Retinal pigment epithelial cell (primary cell): ENCODE results near the gene RPL36A.

Source experiments
- DNase-seq: peaks from one replicate; pipeline ENCODE4 v3.0.0-alpha.2; 2010; ENCODE audit warnings: low read depth
- H3K4me3 ChIP-seq: 2 replicates; pipeline ENCODE4 v1.5.1; 2011; ENCODE audit warnings: mild to moderate bottlenecking, low read length, control low read depth, moderate library complexity
- CTCF ChIP-seq: conservative IDR thresholded peaks from 2 replicates; pipeline ENCODE4 v1.5.1; 2011; ENCODE audit warnings: low read depth, low read length, control low read depth, inconsistent platforms

Gene RPL36A

GRCh38 chrX:101370888-101371504, 19.8 kb upstream of the RPL36A start:
- DNase-seq: no peak
- H3K4me3 ChIP-seq: no peak overlapping the region

GRCh38 chrX:101377547-101377946, 13.3 kb upstream of the RPL36A start:
- no peak for DNase-seq
- TF ChIP-seq CTCF: no peak
- no peak overlapping the region for H3K4me3 ChIP-seq

More at GRCh38 chrX:101370888-101371504, 19.8 kb upstream of the RPL36A start:
- TF ChIP-seq CTCF: no peak

- H3K4me3 ChIP-seq: no peak overlapping the region
- DNase-seq: no peak
- TF ChIP-seq CTCF: no peak
These were observed 7.1 kb upstream of the RPL36A start for GRCh38 chrX:101383679-101384205.

- TF ChIP-seq CTCF: no peak
- no peak for DNase-seq
- no peak overlapping the region for H3K4me3 ChIP-seq
These were observed 5.7 kb upstream of the RPL36A start for GRCh38 chrX:101385026-101385684.

GRCh38 chrX:101385795-101386541, 4.8 kb upstream of the RPL36A start, which contains the start of gene BTK:
Gene BTK (minus strand): TSS chrX:101386191. CDS start chrX:101375284, 10,907 bp downstream.
- H3K4me3 ChIP-seq: no peak within 1 kb of the TSS
- no peak for DNase-seq
- TF ChIP-seq CTCF: no peak

GRCh38 chrX:101386542-101386885, 4.3 kb upstream of the RPL36A start:
- no peak for TF ChIP-seq CTCF
- DNase-seq: no peak
- H3K4me3 ChIP-seq: no peak overlapping the region
